HepG2 (cell line): ENCODE measurements around the gene UCHL3. TPM values are rescaled to one million over a fixed set of nuclear protein-coding genes. Genes with fewer than 3 reads are reported as not detected.

Source experiments
- BRD4 ChIP-seq: sonication (generic); formaldehyde crosslinking; IDR thresholded peaks from 2 replicates; pipeline ENCODE4 v1.4.0; 2020; ENCODE audit warnings: missing genetic modification reagents
- CBFB ChIP-seq: sonication (generic); formaldehyde crosslinking; IDR thresholded peaks from 2 replicates; pipeline ENCODE4 v1.4.0; 2020; ENCODE audit warnings: missing genetic modification reagents
- CERS6 ChIP-seq: sonication (generic); formaldehyde crosslinking; IDR thresholded peaks from 2 replicates; pipeline ENCODE4 v1.5.0; 2020; ENCODE audit warnings: missing genetic modification reagents
- ELK4 ChIP-seq: sonication (generic); formaldehyde crosslinking; IDR thresholded peaks from 2 replicates; pipeline ENCODE4 v1.9.0; 2021; ENCODE audit warnings: missing genetic modification reagents, borderline replicate concordance
- GZF1 ChIP-seq: sonication (generic); formaldehyde crosslinking; IDR thresholded peaks from 2 replicates; pipeline ENCODE4 v1.5.1; 2020; ENCODE audit warnings: mild to moderate bottlenecking, missing genetic modification reagents
- HES4 ChIP-seq: sonication (generic); formaldehyde crosslinking; IDR thresholded peaks from 2 replicates; pipeline ENCODE4 v1.9.0; 2021; ENCODE audit warnings: mild to moderate bottlenecking, missing genetic modification reagents, borderline replicate concordance
- IRX3 ChIP-seq: sonication (generic); formaldehyde crosslinking; IDR thresholded peaks from 2 replicates; pipeline ENCODE4 v1.8.1; 2023; ENCODE audit warnings: mild to moderate bottlenecking, low read depth, missing genetic modification reagents, borderline replicate concordance
- KMT2B ChIP-seq: IDR thresholded peaks from 2 replicates; pipeline ENCODE4 v1.6.1; 2016; ENCODE audit warnings: missing genetic modification reagents, missing compliant biosample characterization
- LBX2 ChIP-seq: sonication (generic); formaldehyde crosslinking; IDR thresholded peaks from 2 replicates; pipeline ENCODE4 v1.5.0; 2020; ENCODE audit warnings: missing genetic modification reagents, mild to moderate bottlenecking, borderline replicate concordance
- NCOA2 ChIP-seq: sonication (generic); formaldehyde crosslinking; IDR thresholded peaks from 2 replicates; pipeline ENCODE4 v1.8.0; 2022; ENCODE audit warnings: inconsistent platforms
- NR2F2 ChIP-seq: IDR thresholded peaks from 2 replicates; pipeline ENCODE4 v1.6.1; 2012; ENCODE audit warnings: low read depth, inconsistent platforms, borderline replicate concordance
- PRDM10 ChIP-seq: sonication (generic); formaldehyde crosslinking; IDR thresholded peaks from 2 replicates; pipeline ENCODE4 v1.4.0; 2020; ENCODE audit warnings: low read depth, missing genetic modification reagents
- PRPF4 ChIP-seq: fragments of 200-400 bp; formaldehyde crosslinking; IDR thresholded peaks from 2 replicates; pipeline ENCODE4 v1.6.1; 2016; ENCODE audit warnings: low read length, low read depth; ENCODE audit not compliant: poor library complexity, severe bottlenecking
- ZNF124 ChIP-seq: sonication (generic); formaldehyde crosslinking; IDR thresholded peaks from 2 replicates; pipeline ENCODE4 v1.4.0; 2020; ENCODE audit warnings: missing genetic modification reagents
- ZNF543 ChIP-seq: sonication (generic); formaldehyde crosslinking; IDR thresholded peaks from 2 replicates; pipeline ENCODE4 v1.4.0; 2020; ENCODE audit warnings: mild to moderate bottlenecking, missing genetic modification reagents
- ZNF644 ChIP-seq: IDR thresholded peaks from 2 replicates; pipeline ENCODE4 v1.6.1; 2016; ENCODE audit warnings: low read depth
- ZSCAN21 ChIP-seq: sonication (generic); formaldehyde crosslinking; IDR thresholded peaks from 2 replicates; pipeline ENCODE4 v1.8.0; 2022; ENCODE audit warnings: mild to moderate bottlenecking, missing genetic modification reagents, moderate library complexity, borderline replicate concordance
- polyA plus RNA-seq, 8 experiments: library from polyadenylated mRNA; depleted of rRNA in 3 of 8; stranded (reverse) in 7 of 8; unstranded in 1 of 8; fragments of >200 nt; fragmentation: Illumina TruSeq in 4 of 8; extraction: Trizol in 4 of 8; gene quantifications; 2 replicates each; pipeline versions ENCODE4 v1.2.1 to v1.2.3, GENCODE V29; 2011 to 2016; ENCODE audit warnings: low read depth in 4 of 8, missing spikeins in 1 of 8, mixed read lengths in 1 of 8; ENCODE audit not compliant: insufficient read depth in 1 of 8
- total RNA-seq, 5 experiments: library from RNA; depleted of rRNA; stranded (reverse); fragments of >200 nt; fragmentation: Illumina TruSeq; extraction: Trizol; gene quantifications; 2 replicates each; pipeline ENCODE4 v1.2.3, GENCODE V29; 2016; ENCODE audit warnings: low read depth in 1 of 5

Gene UCHL3
- total and polyA plus RNA-seq, 2 of the 13 experiments (the other 11 are each of a cell fraction or from before 2014, with no cell fraction given), result 36.2 to 93.3 TPM

- TF ChIP-seq PRDM10 (peak; percentile 100), PRPF4 (no peak), ZNF543 (CRISPR knock-in tag) (peak; percentile 86), GZF1 (CRISPR knock-in tag) (no peak), CERS6 (CRISPR knock-in tag) (no peak), IRX3 (CRISPR knock-in tag) (no peak), ZSCAN21 (CRISPR knock-in tag) (peak; percentile 80), CBFB (no peak; the same call in 1 of the 2 replicates), LBX2 (no peak), NCOA2 (CRISPR knock-in tag) (peak; percentile 10; the same call in 1 of the 2 replicates), ZNF124 (CRISPR knock-in tag) (no peak; the same call in 1 of the 2 replicates), ZNF644 (CRISPR knock-in tag) (no peak), NR2F2 (no peak; the same call in 1 of the 2 replicates), ELK4 (CRISPR knock-in tag) (no peak), KMT2B (CRISPR knock-in tag) (peak; percentile 75; the same call in 1 of the 2 replicates), BRD4 (CRISPR knock-in tag) (peak; percentile 82; the same call in 1 of the 2 replicates), HES4 (no peak)
Measured at GRCh38 chr13:75537401-75538365, 11.9 kb upstream of the UCHL3 start, which contains the start of gene COMMD6 (continued).
